ENCODE data around the gene MYH9.
A peak's percentile ranks its signal among the peaks of the same experiment; 100 is the strongest.

Gene MYH9

DNA sequence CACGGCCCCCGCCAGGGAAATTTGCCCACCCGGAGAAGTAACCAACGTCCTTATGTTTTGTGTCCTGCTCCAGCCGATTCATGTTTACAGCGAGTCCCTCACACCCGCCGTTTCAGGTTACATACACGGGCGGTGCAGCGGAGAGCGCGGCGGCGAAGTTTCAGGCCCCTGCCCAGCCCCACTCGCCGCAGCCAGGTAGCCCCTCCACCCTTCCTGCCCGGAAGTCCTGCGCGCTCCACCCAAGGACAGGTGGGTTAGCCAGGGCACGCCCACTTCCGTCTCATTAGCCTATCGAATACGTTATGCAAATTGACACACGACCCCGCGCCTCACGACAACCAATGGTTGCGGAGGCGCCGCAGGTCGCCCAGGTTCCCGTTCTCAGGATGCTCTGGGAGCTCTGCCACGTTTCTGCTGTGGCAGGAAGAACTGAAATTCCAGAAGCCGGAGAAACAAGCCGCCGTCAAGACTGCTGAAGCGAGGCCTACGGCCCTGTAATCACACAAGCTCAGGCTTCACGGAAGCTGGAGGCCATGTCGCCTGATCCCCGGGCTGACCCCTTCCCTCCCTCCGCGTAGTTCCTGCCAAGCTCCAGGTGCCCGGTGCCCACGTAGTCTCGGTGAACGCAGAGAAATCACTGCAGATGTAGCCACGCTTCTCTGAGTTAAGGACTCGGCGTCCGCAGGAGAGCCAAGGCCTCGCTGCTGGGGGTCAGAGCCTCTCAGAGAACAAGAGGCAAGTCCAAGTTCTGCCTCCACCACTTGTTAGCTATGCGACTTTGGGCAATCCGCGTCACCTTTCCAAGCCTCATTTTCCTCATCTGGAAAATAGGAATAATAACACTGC is 22.4 kb upstream of the MYH9 start (continued):
- TF ChIP-seq, protein P1, sequence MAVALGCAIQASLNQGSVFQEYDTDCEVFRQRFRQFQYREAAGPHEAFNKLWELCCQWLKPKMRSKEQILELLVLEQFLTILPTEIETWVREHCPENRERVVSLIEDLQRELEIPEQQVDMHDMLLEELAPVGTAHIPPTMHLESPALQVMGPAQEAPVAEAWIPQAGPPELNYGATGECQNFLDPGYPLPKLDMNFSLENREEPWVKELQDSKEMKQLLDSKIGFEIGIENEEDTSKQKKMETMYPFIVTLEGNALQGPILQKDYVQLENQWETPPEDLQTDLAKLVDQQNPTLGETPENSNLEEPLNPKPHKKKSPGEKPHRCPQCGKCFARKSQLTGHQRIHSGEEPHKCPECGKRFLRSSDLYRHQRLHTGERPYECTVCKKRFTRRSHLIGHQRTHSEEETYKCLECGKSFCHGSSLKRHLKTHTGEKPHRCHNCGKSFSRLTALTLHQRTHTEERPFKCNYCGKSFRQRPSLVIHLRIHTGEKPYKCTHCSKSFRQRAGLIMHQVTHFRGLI (tag by site-specific recombination; IDR thresholded peaks at IDR 0.05), result 0 out of 2 replicates have a peak, but pooled peaks have one; percentile 44
- no peak for TF ChIP-seq ZNF121 (tag by site-specific recombination; IDR thresholded peaks at IDR 0.05)
- peak; percentile 90; the same call in 1 of the 2 replicates for TF ChIP-seq ZXDB (tag by site-specific recombination; IDR thresholded peaks at IDR 0.05)
- TF ChIP-seq ZNF776 (tag by site-specific recombination; IDR thresholded peaks at IDR 0.05; ENCODE audit: borderline replicate concordance), result no peak
- no peak for TF ChIP-seq ZNF792 (tag by site-specific recombination; IDR thresholded peaks at IDR 0.05)
- TF ChIP-seq, protein P2, sequence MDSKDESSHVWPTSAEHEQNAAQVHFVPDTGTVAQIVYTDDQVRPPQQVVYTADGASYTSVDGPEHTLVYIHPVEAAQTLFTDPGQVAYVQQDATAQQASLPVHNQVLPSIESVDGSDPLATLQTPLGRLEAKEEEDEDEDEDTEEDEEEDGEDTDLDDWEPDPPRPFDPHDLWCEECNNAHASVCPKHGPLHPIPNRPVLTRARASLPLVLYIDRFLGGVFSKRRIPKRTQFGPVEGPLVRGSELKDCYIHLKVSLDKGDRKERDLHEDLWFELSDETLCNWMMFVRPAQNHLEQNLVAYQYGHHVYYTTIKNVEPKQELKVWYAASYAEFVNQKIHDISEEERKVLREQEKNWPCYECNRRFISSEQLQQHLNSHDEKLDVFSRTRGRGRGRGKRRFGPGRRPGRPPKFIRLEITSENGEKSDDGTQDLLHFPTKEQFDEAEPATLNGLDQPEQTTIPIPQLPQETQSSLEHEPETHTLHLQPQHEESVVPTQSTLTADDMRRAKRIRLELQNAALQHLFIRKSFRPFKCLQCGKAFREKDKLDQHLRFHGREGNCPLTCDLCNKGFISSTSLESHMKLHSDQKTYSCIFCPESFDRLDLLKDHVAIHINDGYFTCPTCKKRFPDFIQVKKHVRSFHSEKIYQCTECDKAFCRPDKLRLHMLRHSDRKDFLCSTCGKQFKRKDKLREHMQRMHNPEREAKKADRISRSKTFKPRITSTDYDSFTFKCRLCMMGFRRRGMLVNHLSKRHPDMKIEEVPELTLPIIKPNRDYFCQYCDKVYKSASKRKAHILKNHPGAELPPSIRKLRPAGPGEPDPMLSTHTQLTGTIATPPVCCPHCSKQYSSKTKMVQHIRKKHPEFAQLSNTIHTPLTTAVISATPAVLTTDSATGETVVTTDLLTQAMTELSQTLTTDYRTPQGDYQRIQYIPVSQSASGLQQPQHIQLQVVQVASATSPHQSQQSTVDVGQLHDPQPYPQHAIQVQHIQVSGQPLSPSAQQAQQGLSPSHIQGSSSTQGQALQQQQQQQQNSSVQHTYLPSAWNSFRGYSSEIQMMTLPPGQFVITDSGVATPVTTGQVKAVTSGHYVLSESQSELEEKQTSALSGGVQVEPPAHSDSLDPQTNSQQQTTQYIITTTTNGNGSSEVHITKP (tag by site-specific recombination; IDR thresholded peaks at IDR 0.05), result peak; percentile 80
- TF ChIP-seq ZNF350 (tag by site-specific recombination; IDR thresholded peaks at IDR 0.05), result no peak
- TF ChIP-seq, protein P3, sequence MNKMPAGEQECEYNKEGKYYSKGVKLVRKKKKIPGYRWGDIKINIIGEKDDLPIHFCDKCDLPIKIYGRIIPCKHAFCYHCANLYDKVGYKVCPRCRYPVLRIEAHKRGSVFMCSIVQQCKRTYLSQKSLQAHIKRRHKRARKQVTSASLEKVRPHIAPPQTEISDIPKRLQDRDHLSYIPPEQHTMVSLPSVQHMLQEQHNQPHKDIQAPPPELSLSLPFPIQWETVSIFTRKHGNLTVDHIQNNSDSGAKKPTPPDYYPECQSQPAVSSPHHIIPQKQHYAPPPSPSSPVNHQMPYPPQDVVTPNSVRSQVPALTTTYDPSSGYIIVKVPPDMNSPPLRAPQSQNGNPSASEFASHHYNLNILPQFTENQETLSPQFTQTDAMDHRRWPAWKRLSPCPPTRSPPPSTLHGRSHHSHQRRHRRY (tag by site-specific recombination; IDR thresholded peaks at IDR 0.05), result no peak
- no peak for TF ChIP-seq ZNF16 (tag by site-specific recombination; IDR thresholded peaks at IDR 0.05; ENCODE audit: low read depth)
- no peak for TF ChIP-seq ZNF274 (IDR thresholded peaks at IDR 0.05; ENCODE audit: low read length)
- TF ChIP-seq ZNF274 (tag by site-specific recombination; IDR thresholded peaks at IDR 0.05; ENCODE audit: borderline replicate concordance), result no peak
- TF ChIP-seq ZNF654 (tag by site-specific recombination; IDR thresholded peaks at IDR 0.05; ENCODE audit: low read depth), result no peak
- TF ChIP-seq KLF10 (tag by site-specific recombination; IDR thresholded peaks at IDR 0.05), result peak; percentile 48; the same call in 1 of the 2 replicates
- TF ChIP-seq, protein P4, sequence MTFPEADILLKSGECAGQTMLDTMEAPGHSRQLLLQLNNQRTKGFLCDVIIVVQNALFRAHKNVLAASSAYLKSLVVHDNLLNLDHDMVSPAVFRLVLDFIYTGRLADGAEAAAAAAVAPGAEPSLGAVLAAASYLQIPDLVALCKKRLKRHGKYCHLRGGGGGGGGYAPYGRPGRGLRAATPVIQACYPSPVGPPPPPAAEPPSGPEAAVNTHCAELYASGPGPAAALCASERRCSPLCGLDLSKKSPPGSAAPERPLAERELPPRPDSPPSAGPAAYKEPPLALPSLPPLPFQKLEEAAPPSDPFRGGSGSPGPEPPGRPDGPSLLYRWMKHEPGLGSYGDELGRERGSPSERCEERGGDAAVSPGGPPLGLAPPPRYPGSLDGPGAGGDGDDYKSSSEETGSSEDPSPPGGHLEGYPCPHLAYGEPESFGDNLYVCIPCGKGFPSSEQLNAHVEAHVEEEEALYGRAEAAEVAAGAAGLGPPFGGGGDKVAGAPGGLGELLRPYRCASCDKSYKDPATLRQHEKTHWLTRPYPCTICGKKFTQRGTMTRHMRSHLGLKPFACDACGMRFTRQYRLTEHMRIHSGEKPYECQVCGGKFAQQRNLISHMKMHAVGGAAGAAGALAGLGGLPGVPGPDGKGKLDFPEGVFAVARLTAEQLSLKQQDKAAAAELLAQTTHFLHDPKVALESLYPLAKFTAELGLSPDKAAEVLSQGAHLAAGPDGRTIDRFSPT (tag by site-specific recombination; IDR thresholded peaks at IDR 0.05), result peak; percentile 82
- TF ChIP-seq ZNF501 (tag by site-specific recombination; IDR thresholded peaks at IDR 0.05), result 0 out of 2 replicates have a peak, but pooled peaks have one; percentile 8
- TF ChIP-seq ZNF391 (tag by site-specific recombination; IDR thresholded peaks at IDR 0.05; ENCODE audit: borderline replicate concordance, low read depth), result no peak
- TF ChIP-seq, protein P5, sequence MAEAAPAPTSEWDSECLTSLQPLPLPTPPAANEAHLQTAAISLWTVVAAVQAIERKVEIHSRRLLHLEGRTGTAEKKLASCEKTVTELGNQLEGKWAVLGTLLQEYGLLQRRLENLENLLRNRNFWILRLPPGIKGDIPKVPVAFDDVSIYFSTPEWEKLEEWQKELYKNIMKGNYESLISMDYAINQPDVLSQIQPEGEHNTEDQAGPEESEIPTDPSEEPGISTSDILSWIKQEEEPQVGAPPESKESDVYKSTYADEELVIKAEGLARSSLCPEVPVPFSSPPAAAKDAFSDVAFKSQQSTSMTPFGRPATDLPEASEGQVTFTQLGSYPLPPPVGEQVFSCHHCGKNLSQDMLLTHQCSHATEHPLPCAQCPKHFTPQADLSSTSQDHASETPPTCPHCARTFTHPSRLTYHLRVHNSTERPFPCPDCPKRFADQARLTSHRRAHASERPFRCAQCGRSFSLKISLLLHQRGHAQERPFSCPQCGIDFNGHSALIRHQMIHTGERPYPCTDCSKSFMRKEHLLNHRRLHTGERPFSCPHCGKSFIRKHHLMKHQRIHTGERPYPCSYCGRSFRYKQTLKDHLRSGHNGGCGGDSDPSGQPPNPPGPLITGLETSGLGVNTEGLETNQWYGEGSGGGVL (tag by site-specific recombination; IDR thresholded peaks at IDR 0.05), result no peak
- TF ChIP-seq ZNF37A (tag by site-specific recombination; IDR thresholded peaks at IDR 0.05), result no peak
- no peak for TF ChIP-seq REPIN1 (tag by site-specific recombination; IDR thresholded peaks at IDR 0.05; ENCODE audit: low read depth)
- TF ChIP-seq ZNF174 (tag by site-specific recombination; IDR thresholded peaks at IDR 0.05), result no peak
- TF ChIP-seq ZNF707 (tag by site-specific recombination; IDR thresholded peaks at IDR 0.05), result no peak
- TF ChIP-seq ZNF292 (tag by site-specific recombination; IDR thresholded peaks at IDR 0.05; ENCODE audit: borderline replicate concordance, low read depth), result no peak
- TF ChIP-seq, protein P6, sequence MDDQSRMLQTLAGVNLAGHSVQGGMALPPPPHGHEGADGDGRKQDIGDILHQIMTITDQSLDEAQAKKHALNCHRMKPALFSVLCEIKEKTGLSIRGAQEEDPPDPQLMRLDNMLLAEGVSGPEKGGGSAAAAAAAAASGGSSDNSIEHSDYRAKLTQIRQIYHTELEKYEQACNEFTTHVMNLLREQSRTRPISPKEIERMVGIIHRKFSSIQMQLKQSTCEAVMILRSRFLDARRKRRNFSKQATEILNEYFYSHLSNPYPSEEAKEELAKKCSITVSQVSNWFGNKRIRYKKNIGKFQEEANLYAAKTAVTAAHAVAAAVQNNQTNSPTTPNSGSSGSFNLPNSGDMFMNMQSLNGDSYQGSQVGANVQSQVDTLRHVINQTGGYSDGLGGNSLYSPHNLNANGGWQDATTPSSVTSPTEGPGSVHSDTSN (CRISPR knock-in tag; IDR thresholded peaks at IDR 0.05), result 0 out of 2 replicates have a peak, but pooled peaks have one; percentile 56
- TF ChIP-seq ZNF473 (tag by site-specific recombination; IDR thresholded peaks at IDR 0.05), result no peak
- TF ChIP-seq ZNF785 (tag by site-specific recombination; IDR thresholded peaks at IDR 0.05), result no peak

Data from HEK293 (cell line).